GM19455 (cell line): ENCODE results near the gene NETO2.
"Not testable (repeated sequence)": the region's sequence is repeated elsewhere in the genome, so short reads cannot be mapped to it uniquely, and the experiment has no call there.

Experiments
- ATAC-seq: cut with Tn5 transposase; IDR thresholded peaks from one replicate; pipeline ENCODE4 v1.9.1; 2021; ENCODE audit not compliant: unreplicated experiment

NETO2 gene

DNA sequence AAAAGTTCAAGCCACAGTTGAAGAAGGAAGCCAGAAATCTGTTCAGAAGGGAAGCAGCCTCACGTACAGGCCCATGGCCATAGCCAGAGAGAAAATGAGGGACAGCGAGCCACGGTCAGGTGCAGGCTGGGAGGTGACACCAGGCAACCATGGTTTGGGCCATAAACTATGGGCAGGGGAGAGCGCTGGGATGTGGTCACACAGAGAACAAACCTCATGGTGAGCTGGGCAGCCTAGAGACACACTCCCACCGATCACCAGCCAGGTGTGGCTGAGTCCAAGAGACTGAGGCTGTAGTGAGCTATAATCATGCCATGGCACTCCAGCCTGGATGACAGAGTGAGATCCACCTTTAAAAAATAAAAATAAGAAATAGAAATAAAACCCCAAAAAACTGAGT is 76.5 kb downstream of the NETO2 start:
- ATAC-seq: no peak

DNA sequence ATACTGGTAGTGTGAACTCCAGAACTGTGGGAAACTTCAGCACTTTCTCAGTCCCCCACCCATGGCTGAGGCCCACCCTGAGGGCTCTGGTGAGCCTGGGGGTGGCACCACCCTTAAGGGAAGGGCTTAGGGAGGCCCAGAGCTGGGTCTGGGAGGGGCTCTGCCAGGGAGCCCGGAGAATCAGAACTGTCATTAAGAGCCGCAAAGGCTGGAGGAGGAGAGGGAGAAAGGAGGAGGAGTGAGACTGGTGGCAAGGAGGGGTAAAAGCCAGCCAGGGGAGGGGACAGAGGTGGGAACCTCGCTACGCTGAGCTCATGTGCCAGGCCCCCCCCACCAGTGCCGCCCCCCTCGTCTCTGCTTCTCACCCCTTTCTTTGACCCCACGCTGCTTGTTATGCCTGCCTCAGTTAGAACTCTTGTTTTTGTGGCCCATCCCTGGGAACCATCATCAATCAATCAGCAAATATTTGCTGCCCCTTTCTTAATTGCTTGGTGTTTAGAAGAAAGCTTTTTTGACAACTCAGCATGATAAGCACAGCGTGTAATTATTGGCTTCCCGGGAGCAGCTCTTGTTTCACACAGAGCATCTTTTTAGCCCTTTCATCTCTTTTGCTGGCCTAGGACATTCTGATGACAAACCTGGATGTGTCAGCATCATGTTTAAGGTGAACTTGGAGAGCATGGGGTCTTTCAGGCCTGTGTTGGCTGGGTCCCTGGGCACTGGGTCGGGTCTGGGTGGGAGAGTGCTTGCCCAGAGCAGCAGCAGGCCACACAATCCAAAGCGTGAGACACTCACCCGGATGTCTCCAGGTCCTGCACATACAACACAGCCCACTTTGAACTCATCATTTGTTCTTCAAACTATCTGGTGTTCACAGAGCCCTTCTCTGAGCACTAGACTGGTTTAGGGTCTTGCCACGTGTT is 77.7 kb downstream of the NETO2 start:
- no peak for ATAC-seq

DNA sequence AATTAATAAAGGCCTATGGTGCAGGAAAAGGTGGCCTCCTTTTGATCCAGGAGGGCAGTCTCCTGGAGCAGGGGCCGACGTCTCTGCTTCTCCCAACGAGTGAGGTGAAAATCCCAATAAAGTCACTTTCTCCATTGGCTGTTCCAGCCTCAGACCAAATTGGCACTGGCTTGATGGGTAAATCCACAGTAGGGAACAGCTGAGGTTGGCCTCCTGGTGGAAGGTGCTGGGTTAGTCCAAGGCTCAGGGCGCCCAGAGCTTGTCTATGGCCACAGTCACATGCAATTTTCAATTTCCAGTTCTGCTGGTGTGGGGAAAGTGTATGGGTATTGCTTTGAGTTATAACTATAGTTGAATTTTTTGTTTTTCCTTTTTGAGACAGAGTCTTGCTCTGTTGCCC is 79.0 kb downstream of the NETO2 start:
- ATAC-seq: no peak

DNA sequence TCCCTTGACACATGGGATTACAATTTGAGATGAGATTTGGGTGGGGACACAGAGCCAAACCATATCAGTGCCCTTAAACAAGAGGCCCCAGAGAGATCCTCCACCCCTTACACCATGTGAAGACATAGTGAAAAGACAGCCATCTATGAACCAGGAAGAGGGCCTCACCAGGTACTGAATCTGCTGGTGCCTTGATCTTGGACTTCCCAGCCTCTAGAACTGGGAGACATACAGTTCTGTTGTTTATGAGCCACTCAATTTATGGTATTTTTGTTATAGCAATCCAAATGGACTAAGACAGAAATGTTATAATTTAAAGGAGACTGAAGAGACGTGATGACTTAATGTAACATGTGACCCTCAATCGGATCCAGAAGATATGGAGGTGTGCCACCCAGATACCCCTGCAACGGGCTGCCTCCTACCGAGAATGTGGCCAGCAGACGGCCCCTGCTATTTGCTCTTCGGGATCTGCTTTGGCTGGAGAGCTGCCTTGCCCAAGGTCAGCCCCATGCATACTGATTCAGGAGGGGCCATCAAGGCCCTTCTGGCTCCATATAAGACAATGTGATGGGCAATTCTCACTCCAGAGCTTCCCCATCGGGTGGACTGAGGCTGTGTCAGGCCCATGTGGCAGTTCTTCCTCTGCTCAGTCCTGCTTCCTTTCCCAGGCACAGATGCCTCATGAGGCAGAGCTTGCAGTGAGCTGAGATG is 80.6 kb downstream of the NETO2 start:
- no peak for ATAC-seq

DNA sequence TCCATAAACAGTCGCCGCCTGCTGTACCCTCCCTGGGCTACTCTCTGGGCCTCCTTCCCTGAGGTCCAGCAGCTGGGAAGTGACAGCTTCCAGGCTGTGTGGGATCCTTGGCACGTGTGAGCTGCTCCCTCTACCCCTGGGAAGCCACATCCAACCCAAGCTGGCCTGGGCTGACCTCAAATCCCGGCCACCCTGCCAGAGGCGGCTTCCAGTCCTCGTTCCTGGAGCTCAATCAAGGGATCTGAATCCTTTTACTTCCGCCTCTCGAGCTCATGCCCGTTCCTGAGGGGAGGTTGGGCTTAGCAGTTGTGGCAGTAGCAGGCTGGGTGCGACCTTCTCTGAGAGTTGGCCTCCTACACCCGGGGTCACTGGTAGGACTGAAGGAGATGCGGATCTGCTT is 82.5 kb downstream of the NETO2 start:
- no peak for ATAC-seq

DNA sequence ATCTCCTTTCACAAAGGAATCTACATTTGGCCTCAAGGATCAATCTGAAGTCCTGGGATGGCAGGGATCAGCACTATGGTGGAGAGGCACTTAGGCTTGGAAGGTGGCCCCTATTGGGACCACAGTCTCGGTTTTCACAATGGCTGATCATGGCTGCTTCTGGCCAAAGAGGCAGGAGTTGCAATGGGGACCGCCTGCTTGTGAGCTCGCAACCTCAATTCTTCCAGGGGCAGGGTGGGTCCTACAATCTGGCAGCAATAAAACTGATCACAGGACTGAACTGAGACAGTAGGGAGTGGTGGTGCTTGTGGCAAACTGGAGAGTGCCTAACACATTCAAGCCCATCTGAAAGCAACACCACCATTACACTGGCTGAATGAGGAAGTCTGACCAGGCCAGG is 83.1 kb downstream of the NETO2 start:
- ATAC-seq: no peak

DNA sequence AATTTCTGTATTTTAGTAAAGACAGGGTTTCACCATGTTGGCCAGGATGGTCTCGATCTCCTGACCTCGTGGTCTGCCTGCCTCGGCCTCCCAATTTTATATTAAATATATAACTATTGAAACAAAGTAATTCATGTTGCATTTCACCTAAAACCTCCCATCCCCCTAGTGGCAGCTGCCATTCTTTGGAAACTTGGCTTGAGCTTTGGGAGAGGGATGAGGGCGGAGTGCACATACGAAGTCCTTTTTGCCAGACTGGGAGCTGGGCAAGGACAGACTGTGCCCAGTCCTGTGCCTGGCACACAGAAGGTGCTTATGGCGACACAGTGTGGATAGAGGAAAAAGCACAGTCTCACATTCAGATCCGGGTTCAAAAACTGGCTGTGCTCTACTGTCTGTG is 83.8 kb downstream of the NETO2 start:
- ATAC-seq: no peak

DNA sequence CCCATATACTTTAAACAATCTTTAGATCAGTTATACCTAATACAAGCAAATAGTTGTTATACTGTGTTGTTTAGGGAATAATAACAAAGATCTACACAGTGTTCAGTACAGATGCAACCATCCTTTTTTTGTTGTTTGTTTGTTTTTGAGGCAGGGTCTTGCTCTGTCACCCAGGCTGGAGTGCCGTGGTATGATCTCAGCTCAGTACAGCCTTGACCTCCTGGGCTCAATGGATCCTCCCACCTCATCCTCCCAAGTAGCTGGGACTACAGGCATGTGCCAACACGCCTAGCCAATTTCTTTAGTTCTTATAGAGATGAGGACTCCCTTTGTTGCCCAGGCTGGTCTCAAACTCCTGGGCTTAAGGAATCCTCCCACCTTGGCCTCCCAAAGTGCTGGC is 84.6 kb downstream of the NETO2 start:
- ATAC-seq: not testable (repeated sequence)

DNA sequence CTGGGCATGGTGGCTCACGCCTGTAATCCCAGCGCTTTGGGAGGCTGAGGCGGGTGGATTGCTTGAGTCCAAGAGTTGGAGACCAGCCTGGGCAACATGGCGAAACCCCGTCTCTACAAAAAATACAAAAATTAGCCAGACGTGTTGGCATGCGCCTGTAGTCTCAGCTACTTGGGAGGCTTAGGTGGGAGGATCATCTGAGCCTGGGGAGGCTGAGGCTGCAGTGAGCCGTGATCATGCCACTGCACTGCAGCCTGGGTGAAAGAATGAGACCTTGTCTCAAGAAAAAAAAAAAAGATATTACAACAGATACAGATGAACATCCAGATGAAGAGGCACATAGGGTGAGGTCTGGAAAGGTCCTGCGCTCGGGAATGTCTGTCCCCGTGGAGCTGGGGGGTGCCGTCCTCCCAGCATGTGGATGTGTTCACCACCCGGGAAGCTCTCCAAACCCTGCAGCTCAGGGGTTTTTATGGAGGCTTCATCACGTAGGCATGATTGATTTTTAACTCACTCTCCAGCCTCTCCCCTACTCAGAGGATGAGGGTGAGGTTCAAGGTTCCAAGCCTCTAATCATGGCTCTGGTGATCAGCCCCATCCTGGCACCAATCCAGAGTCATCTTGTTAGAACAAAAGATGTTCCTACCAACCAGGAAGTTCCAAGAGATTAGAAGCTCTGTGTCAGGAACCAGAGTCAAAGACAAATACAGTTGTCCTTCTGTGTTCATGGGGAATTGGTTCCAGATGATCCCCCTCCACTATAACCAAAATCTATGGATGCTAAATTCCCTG is 85.3 kb downstream of the NETO2 start:
- no peak for ATAC-seq

DNA sequence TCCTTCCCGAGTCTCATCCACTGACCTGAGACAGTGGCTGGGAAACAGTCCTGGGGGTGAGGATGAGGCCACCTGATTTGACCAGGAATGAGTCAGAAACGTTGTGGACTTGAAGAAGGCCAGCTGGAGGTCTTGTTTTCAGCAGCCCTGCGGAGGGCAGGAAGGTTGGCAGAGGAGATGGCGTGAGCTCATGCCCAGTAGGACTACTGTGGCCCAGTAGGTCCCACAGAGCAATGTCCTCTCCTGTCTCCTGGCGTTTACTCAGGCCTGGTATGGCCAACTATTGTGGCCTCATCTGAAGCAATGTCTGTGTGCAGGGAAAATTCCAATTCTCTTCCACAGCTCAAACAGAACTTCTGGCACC is 86.1 kb downstream of the NETO2 start:
- ATAC-seq: no peak

DNA sequence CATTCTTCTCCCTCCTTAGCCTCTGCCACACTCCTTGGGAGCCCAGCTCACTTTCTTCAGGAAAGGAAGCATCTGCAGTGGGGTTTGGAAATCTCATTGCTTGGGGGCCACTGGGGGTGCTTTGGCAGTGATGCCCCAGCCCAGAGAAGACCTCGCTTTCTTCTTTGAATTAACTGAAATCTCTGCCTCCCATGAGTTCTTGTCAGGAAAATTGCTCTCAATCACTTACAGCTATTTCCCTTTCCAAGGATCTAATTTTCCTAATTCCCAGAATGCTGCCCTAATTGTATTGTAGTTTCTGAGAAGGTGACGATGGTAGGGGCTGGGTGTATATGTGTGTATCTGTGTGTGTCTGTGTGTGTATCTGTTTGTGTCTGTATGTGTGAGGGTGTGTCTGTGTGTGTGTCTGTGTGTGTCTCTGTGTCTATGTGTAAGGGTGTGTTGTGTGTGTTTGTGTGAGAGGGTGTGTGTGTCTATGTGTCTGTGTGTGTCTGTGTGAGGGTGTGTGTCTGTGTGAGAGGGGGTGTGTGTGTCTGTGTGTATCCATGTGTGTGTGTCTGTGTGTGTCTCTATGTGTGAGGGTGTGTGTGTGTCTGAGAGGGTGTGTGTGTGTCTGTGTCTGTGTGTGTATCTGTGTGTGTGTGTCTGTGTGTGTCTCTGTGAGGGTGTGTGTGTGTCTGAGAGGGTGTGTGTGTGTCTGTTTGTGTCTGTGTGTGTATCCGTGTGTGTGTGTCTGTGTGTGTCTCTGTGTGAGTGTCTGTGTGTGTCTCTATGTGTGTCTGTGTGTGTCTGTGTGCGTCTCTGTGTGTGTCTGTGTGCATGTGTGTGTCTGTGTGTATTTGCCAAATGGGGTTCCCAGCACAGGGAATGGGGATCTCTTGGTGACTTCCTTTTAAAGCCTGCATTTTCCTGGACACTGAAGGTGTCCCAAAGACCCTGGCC is 86.8 kb downstream of the NETO2 start:
- ATAC-seq: no peak

DNA sequence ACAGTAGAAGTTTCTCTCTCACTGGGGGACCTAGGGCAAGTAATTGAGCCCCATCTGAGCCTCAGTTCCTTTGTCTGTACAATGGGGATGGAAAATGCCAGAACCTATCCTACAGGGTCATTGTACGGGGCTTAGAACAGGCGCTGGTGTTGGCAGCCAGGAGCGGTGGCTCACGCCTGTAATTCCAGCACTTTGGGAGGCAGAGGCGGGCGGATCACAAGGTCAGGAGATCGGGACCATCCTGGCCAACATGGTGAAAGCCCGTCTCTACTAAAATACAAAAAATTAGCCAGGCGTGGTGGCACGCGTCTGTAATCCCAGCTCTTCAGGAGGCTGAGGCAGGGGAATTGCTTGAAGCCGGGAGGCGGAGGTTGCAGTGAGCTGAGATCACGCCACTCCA is 87.7 kb downstream of the NETO2 start:
- not testable (repeated sequence) for ATAC-seq

DNA sequence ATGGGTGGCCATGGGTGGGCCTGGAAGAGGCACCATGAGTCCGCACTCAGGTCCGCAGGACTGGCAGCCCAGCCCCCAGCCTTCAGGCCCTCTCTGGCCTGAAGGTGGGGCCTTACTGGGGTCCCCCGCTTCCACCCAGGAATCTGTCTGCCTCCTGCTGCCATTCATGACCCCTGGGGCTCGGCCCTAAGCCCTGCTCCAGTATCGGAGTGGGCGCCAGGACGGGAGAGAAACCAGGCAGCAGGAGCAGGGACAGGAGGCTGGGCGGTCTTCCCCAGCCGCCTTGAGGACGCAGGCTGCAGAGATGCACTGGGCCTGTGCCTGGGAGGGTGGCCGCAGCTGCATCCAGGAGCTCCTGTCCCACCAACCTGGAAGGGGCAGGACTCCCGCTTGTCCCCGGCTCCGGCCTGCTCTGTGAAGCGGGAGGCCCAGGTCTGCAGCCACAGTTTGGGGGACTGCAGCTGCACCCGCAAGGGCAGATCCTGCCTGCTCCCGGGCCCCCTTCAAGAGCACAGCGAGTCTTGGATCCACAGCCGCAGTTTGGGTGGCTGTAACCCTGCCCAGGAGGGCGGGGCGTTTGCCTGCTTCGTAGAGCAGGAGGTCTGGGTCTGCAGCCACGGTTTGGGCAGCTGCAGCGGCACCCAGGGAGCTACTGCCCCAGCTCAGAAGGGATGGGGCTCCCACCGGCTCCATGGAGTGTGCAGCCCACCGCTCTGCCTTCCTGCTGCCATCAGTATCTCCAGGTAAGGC is 88.4 kb downstream of the NETO2 start:
- ATAC-seq: no peak

DNA sequence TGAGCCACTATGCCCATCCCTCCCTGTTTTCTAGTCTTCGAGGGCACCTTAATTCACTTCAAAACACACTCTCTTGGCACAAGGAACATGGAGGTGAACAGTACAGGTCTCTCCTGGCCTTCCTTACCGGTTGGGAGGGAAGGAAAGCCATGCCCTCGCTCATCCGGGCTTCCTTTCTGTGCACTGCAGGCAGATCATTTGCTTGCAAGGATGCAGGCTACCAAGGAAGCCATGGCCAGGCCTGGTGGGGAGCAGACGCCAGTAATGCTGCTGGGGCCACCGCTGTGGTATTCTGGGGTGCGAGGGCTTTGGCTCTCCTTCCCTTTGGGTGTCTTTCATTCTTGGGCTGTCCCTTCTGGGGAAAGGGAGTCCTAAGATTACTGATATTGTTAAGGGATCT is 89.4 kb downstream of the NETO2 start:
- ATAC-seq: no peak

DNA sequence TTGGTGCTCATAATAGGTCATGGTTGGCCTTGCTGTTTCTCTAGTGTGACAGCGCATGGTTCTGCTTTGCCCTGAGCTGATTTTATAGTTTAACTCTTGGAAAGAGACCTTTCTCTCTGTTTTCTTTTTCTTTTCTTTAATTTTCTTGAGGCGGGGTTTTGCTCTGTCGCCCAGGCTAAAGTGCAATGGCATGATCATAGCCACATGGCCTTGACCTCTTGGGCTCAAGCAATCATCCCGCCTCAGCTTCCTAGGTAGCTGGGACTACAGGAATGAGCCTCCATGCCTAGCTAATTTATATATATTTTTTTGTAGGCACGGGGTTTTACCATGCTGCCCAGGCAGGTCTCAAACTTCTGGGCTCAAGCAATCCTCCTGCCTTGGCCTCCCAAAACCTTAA is 89.8 kb downstream of the NETO2 start:
- ATAC-seq: no peak

DNA sequence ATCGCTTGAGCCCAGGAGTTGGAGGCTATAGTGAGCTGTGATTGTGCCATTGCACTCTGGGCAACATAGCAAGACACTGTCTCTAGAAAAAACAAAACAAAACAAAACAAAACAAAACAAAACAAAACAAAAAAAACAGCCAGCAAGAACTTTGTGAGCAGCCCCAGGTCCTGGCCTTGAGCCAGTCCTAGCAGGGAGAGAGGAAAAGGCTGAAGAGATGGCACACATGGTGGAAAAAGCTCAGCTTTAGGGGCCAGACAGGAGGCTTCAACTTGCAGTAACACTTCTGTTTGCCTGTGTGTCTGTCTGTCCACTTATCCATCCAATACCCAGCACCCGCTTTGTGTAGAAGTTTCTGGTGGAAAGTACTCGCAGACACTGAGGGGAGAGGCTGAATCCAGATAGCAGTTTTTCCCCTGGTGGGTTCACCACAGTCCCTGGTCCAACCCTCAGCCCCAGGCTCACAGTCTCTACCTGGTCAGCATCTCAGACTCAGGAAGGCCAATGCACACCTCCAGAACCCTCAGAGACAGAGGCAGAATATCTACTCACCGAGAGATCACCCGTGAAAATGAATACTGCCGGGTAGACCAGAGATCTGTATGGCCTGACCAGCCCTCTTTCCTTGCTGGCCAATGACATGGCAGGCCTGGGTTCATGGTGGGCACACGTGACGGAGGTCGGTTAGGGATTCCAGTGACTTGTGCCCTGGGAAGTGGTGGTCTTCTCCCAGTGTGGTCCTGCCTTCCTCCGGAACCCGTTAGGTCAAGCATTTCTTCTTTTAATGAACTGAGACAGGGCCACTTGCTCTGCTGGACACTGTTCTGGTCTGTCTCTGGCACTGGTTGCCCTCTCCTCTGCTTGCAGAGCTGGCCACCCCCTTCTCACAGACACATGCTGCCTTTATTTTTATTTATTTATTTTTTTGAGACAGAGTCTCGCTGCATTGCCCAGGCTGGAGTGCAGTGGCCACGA is 90.8 kb downstream of the NETO2 start:
- ATAC-seq: no peak

DNA sequence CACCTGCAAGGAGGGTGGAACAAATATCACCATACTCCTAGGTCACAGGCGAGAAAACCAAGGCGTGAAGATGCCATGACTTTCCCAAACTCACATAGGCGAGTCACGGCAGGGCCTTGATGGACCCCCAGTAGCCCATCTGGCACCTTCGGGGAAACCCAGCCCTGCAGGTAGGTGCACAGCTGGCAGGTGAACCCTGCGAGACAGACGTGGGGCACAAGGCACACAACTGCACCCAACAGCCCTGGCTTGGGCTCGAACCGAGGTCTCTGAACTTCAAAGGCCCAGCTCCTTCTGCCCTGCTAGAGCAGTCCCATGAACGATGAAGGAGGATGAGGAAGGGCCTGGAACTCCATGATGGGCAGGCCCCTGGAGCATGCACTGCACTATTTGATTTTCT is 92.7 kb downstream of the NETO2 start:
- no peak for ATAC-seq

DNA sequence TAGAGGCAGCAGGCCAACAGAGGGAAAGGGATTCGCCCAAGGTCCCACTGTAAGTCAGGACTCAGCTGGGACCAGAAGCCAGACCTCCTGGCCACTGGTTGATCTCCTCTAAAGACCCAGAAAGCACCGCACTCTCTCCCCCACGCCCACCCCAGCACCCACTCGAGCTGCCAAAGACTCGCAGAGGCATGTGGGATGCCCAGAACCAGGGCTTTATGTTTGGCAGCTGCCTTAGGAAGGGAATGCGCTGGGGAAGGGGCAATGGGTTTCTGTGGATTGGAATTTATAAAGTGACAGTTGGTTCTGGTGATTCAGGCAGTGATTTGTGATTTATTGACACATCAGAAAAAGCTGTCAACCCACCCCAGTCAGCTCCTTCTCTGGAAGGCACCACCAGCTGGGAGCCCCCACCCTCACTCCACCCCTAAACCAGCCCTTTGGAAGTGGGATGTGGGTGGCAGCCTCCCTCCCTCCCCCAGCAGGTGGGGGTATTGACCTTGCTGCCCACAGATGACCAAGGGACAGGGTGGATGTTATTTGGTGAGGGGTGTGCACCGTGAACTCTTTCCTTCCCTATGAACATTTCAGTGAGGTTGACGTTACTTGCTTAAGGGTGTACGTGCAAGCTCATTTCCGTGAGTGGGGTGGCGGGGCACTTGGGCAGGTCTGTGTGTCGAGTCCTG is 93.7 kb downstream of the NETO2 start:
- no peak for ATAC-seq
